H9 (cell line): ENCODE data around the gene ZNF800. TPM values are rescaled to one million over a fixed set of nuclear protein-coding genes. Genes with fewer than 3 reads are reported as not detected.

Experiments used
- DNase-seq: peaks from one replicate; pipeline ENCODE4 v3.0.0-alpha.2; 2017
- H2AFZ ChIP-seq: one replicate; pipeline ENCODE4 v1.6.1; 2013; ENCODE audit warnings: mild to moderate bottlenecking, low read length, control low read depth, moderate library complexity
- H2AK5ac ChIP-seq: 2 replicates; pipeline ENCODE4 v1.6.1; 2013; ENCODE audit warnings: low read length, control low read depth, mixed read lengths; ENCODE audit not compliant: insufficient read length
- H2BK120ac ChIP-seq: one replicate; pipeline ENCODE4 v1.6.1; 2013; ENCODE audit warnings: low read depth, mild to moderate bottlenecking, low read length, control low read depth, inconsistent platforms; ENCODE audit not compliant: poor library complexity, severe bottlenecking
- H2BK12ac ChIP-seq: 2 replicates; pipeline ENCODE4 v1.6.1; 2013; ENCODE audit warnings: low read length, control low read depth, mixed read lengths, low read depth; ENCODE audit not compliant: insufficient read length
- H2BK15ac ChIP-seq: 2 replicates; pipeline ENCODE4 v1.6.1; 2013; ENCODE audit warnings: low read depth, low read length, control low read depth
- H2BK20ac ChIP-seq: one replicate; pipeline ENCODE4 v1.6.1; 2013; ENCODE audit warnings: low read depth, mild to moderate bottlenecking, low read length, control low read depth, inconsistent platforms; ENCODE audit not compliant: poor library complexity, severe bottlenecking
- H2BK5ac ChIP-seq: 2 replicates; pipeline ENCODE4 v1.6.1; 2013; ENCODE audit warnings: low read length, control low read depth, mixed read lengths; ENCODE audit not compliant: insufficient read length
- H3K14ac ChIP-seq: 2 replicates; pipeline ENCODE4 v1.6.1; 2013; ENCODE audit warnings: low read length, control low read depth; ENCODE audit not compliant: insufficient read depth
- H3K18ac ChIP-seq: 2 replicates; pipeline ENCODE4 v1.6.1; 2013; ENCODE audit warnings: low read depth, mild to moderate bottlenecking, mixed read lengths, low read length, control low read depth; ENCODE audit not compliant: insufficient read length
- H3K23ac ChIP-seq: 2 replicates; pipeline ENCODE4 v1.6.1; 2013; ENCODE audit warnings: low read length, control low read depth, mixed read lengths, low read depth; ENCODE audit not compliant: insufficient read length
- H3K23me2 ChIP-seq: 2 replicates; pipeline ENCODE4 v1.6.1; 2013; ENCODE audit warnings: low read depth, mild to moderate bottlenecking, mixed read lengths, low read length, control low read depth; ENCODE audit not compliant: insufficient read length, poor library complexity, severe bottlenecking
- H3K27ac ChIP-seq: 2 replicates; pipeline ENCODE4 v1.5.1; 2013; ENCODE audit warnings: low read length, control low read depth, mixed read lengths, low read depth; ENCODE audit not compliant: insufficient read length
- H3K27me3 ChIP-seq: 2 replicates; pipeline ENCODE4 v1.6.1; 2013; ENCODE audit warnings: low read length, control low read depth, inconsistent platforms; ENCODE audit not compliant: insufficient read depth
- H3K4ac ChIP-seq: 2 replicates; pipeline ENCODE4 v1.6.1; 2013; ENCODE audit warnings: low read depth, mild to moderate bottlenecking, control low read depth, inconsistent platforms, low read length, moderate library complexity
- H3K4me1 ChIP-seq: 2 replicates; pipeline ENCODE4 v1.6.1; 2013; ENCODE audit warnings: low read length, control low read depth, inconsistent platforms; ENCODE audit not compliant: insufficient read depth
- H3K4me2 ChIP-seq: 2 replicates; pipeline ENCODE4 v1.6.1; 2013; ENCODE audit warnings: low read length, control low read depth, mixed read lengths; ENCODE audit not compliant: insufficient read length, insufficient read depth
- H3K56ac ChIP-seq: 2 replicates; pipeline ENCODE4 v1.6.1; 2013; ENCODE audit warnings: low read depth, mild to moderate bottlenecking, mixed read lengths, low read length, control low read depth; ENCODE audit not compliant: insufficient read length
- H3K79me1 ChIP-seq: 2 replicates; pipeline ENCODE4 v1.6.1; 2013; ENCODE audit warnings: low read depth, mild to moderate bottlenecking, moderate library complexity, low read length, control low read depth, inconsistent platforms; ENCODE audit not compliant: insufficient read depth, poor library complexity, severe bottlenecking
- H3K79me2 ChIP-seq: 2 replicates; pipeline ENCODE4 v1.6.1; 2013; ENCODE audit warnings: low read length, control low read depth, inconsistent platforms; ENCODE audit not compliant: insufficient read depth
- H3K9ac ChIP-seq: 2 replicates; pipeline ENCODE4 v1.6.1; 2013; ENCODE audit warnings: low read length, control low read depth, mixed read lengths; ENCODE audit not compliant: insufficient read length; ENCODE audit errors: extremely low read depth
- H3K9me3 ChIP-seq: one replicate; pipeline ENCODE4 v1.6.1; 2013; ENCODE audit warnings: low read depth, low read length, inconsistent platforms; ENCODE audit not compliant: control insufficient read depth
- H3T11ph ChIP-seq: one replicate; pipeline ENCODE4 v1.6.1; 2013; ENCODE audit warnings: mild to moderate bottlenecking, low read length, control low read depth, inconsistent platforms
- H4K20me1 ChIP-seq: one replicate; pipeline ENCODE4 v1.6.1; 2013; ENCODE audit not compliant: control insufficient read depth, insufficient read length, insufficient read depth
- H4K5ac ChIP-seq: 2 replicates; pipeline ENCODE4 v1.6.1; 2013; ENCODE audit warnings: low read depth, mild to moderate bottlenecking, mixed read lengths, low read length, control low read depth; ENCODE audit not compliant: insufficient read length
- H4K8ac ChIP-seq: replicated peaks from 2 replicates; pipeline ENCODE4 v1.6.1; 2013; ENCODE audit warnings: low read length, control low read depth, mixed read lengths, low read depth; ENCODE audit not compliant: insufficient read length
- H4K91ac ChIP-seq: 2 replicates; pipeline ENCODE4 v1.6.1; 2013; ENCODE audit warnings: low read depth, mild to moderate bottlenecking, moderate library complexity, mixed read lengths, low read length, control low read depth; ENCODE audit not compliant: insufficient read length
- H3K27ac Mint-ChIP-seq, 3 experiments: 2 replicates in 2 of 3; 3 replicates in 1 of 3; pipeline ENCODE4 v1.8.0; 2020 to 2021; ENCODE audit warnings: mixed read lengths in 3 of 3, mild to moderate bottlenecking in 1 of 3, moderate library complexity in 1 of 3
- H3K27me3 Mint-ChIP-seq: 2 replicates; pipeline ENCODE4 v1.8.0; 2021; ENCODE audit warnings: low read depth, mild to moderate bottlenecking, moderate library complexity, mixed read lengths
- H3K36me3 Mint-ChIP-seq, 3 experiments: 2 replicates in 2 of 3; 3 replicates in 1 of 3; pipeline ENCODE4 v1.8.0; 2020 to 2021; ENCODE audit warnings: low read depth in 3 of 3, mixed read lengths in 3 of 3; ENCODE audit not compliant: insufficient read depth in 1 of 3
- H3K4me1 Mint-ChIP-seq, 2 experiments: 2 replicates each; pipeline ENCODE4 v1.8.0; 2020; ENCODE audit warnings: mixed read lengths in 2 of 2
- H3K4me3 Mint-ChIP-seq, 2 experiments: 2 replicates in 1 of 2; 3 replicates in 1 of 2; pipeline ENCODE4 v1.8.0; 2020 to 2021; ENCODE audit warnings: mild to moderate bottlenecking in 2 of 2, mixed read lengths in 2 of 2, moderate library complexity in 1 of 2
- H3K9me3 Mint-ChIP-seq, 2 experiments: 2 replicates in 1 of 2; 3 replicates in 1 of 2; pipeline ENCODE4 v1.8.0; 2020; ENCODE audit warnings: mild to moderate bottlenecking in 2 of 2, mixed read lengths in 2 of 2, moderate library complexity in 1 of 2
- total RNA-seq: library from RNA; stranded (reverse); gene quantifications from 2 replicates; pipeline ENCODE4 v1.2.1, GENCODE V29; 2021
- TF ChIP-seq, protein P1 (sequence below): fragments of 200-600 bp; sonication (generic); conservative IDR thresholded peaks from 3 replicates; pipeline ENCODE4 v1.8.0; 2021; ENCODE audit warnings: antibody characterized with exemption, mild to moderate bottlenecking

ZNF800 gene
- total RNA-seq, 1 experiment from 2014 or later, result 11.0 TPM

DNA sequence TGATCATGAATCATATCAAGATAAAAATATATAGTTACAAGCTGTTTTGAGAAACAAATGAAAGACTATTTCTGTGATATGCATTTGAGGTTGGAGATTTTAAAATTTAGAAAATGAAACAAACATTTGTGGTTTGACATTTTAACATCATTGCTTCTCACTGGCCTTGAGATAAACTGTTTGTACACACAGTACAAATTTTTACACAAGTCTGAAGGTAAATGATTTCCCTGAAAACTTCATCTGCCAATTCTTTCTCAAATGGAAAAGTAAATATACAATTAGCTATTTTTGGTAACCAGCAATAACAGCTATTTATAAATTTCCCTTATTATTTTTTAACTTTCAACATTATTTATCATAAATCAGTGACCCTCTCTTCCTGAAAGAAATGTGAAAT is 38.6 kb downstream of the ZNF800 start:
- Histone ChIP-seq H2BK120ac (no peak overlapping the region), H3K4me2 (no peak overlapping the region), H3K4ac (no peak overlapping the region), H2BK15ac (no peak overlapping the region), H3K27ac (no peak overlapping the region), H2BK12ac (no peak overlapping the region), H3K4me1 (no peaks in the 10 kb centered on the region), H3K14ac (no peak overlapping the region), H3K9ac (no peak overlapping the region), H3K27me3 (no peaks in the 10 kb centered on the region), H3T11ph (no peak overlapping the region), H3K23me2 (no peaks in the 10 kb centered on the region), H2BK20ac (no peak overlapping the region), H2AK5ac (no peak overlapping the region), H3K79me1 (no peaks in the 10 kb centered on the region), H4K20me1 (no peaks in the 10 kb centered on the region), H4K5ac (no peak overlapping the region), H2AFZ (no peak overlapping the region), H3K56ac (no peak overlapping the region), H4K8ac (no peak overlapping the region), H3K18ac (no peak overlapping the region), H4K91ac (no peak overlapping the region), H3K9me3 (no peaks in the 10 kb centered on the region), H3K79me2 (no peaks in the 10 kb centered on the region), H3K23ac (no peak overlapping the region), H2BK5ac (no peak overlapping the region)
- peaks cover 13% of the 10 kb centered on the region for H3K27me3 Mint-ChIP-seq
- no peaks in the 10 kb centered on the region for H3K36me3 Mint-ChIP-seq
- no peak overlapping the region for H3K4me3 Mint-ChIP-seq
- H3K4me1 Mint-ChIP-seq, result peaks cover 3 to 5% of the 10 kb centered on the region in 2 experiments; a peak in 1 of 4 replicates
- TF ChIP-seq, protein P1, sequence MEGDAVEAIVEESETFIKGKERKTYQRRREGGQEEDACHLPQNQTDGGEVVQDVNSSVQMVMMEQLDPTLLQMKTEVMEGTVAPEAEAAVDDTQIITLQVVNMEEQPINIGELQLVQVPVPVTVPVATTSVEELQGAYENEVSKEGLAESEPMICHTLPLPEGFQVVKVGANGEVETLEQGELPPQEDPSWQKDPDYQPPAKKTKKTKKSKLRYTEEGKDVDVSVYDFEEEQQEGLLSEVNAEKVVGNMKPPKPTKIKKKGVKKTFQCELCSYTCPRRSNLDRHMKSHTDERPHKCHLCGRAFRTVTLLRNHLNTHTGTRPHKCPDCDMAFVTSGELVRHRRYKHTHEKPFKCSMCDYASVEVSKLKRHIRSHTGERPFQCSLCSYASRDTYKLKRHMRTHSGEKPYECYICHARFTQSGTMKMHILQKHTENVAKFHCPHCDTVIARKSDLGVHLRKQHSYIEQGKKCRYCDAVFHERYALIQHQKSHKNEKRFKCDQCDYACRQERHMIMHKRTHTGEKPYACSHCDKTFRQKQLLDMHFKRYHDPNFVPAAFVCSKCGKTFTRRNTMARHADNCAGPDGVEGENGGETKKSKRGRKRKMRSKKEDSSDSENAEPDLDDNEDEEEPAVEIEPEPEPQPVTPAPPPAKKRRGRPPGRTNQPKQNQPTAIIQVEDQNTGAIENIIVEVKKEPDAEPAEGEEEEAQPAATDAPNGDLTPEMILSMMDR, result no peak
- DNase-seq, result no peak
- H3K9me3 Mint-ChIP-seq, result no peaks in the 10 kb centered on the region
- H3K27ac Mint-ChIP-seq, result no peak overlapping the region
